ENCODE results near the gene PTPRG. TPM values are rescaled to one million over a fixed set of nuclear protein-coding genes. Genes with fewer than 3 reads are reported as not detected.

The PTPRG gene
- total and polyA plus RNA-seq, 4 donors = 3.6 to 35.6 (median 8.1) TPM

GRCh38 chr3:61890167-61890566 is 328.8 kb downstream of the PTPRG start:
- no peak overlapping the region for H3K27ac ChIP-seq (ENCODE audit: low read depth in 1 of 2, low read length in 2 of 2)
- no peak for DNase-seq (ENCODE audit: low spot score)
- 93% methylated on average over 3 of the region's 3 CpGs for WGBS

GRCh38 chr3:61890586-61890985 is 329.2 kb downstream of the PTPRG start:
- DNase-seq (ENCODE audit: low spot score) = no peak
- Histone ChIP-seq H3K9ac (ENCODE audit: low read depth in 1 of 2, low read length in 2 of 2) (no peak overlapping the region), H3K27me3 (ENCODE audit: control insufficient read depth in 4 of 4, insufficient read depth in 4 of 4, low read length in 3 of 4) (no peaks in the 10 kb centered on the region), H3K4me3 (ENCODE audit: low read depth in 1 of 3, low read length in 3 of 3) (no peak overlapping the region), H3K36me3 (ENCODE audit: control insufficient read depth in 4 of 4, insufficient read depth in 3 of 4, low read depth in 1 of 4, low read length in 3 of 4) (no peaks in the 10 kb centered on the region), H3K9me3 (ENCODE audit: control insufficient read depth in 4 of 4, low read length in 3 of 4) (no peaks in the 10 kb centered on the region), H3K27ac (ENCODE audit: low read depth in 1 of 2, low read length in 2 of 2) (no peak overlapping the region), H3K4me1 (ENCODE audit: control insufficient read depth in 4 of 4, insufficient read depth in 4 of 4, low read length in 3 of 4) (peaks cover 3 to 14% (median 9%) of the 10 kb centered on the region in 4 donors)
- WGBS = 96% methylated on average over 2 of the region's 2 CpGs
- TF ChIP-seq MAX (IDR thresholded peaks at IDR 0.05) = no peak

More at GRCh38 chr3:61890167-61890566, 328.8 kb downstream of the PTPRG start:
- no peaks in the 10 kb centered on the region for H3K36me3 ChIP-seq (ENCODE audit: control insufficient read depth in 4 of 4, insufficient read depth in 3 of 4, low read depth in 1 of 4, low read length in 3 of 4)
- H3K4me1 ChIP-seq (ENCODE audit: control insufficient read depth in 4 of 4, insufficient read depth in 4 of 4, low read length in 3 of 4) = peaks cover 2 to 13% (median 7%) of the 10 kb centered on the region in 4 donors
- no peak overlapping the region for H3K9ac ChIP-seq (ENCODE audit: low read depth in 1 of 2, low read length in 2 of 2)
- TF ChIP-seq GABPA (IDR thresholded peaks at IDR 0.05 in 1 of 2, conservative IDR thresholded peaks at IDR 0.05 in 1 of 2) = no peak
- TF ChIP-seq, protein P1, sequence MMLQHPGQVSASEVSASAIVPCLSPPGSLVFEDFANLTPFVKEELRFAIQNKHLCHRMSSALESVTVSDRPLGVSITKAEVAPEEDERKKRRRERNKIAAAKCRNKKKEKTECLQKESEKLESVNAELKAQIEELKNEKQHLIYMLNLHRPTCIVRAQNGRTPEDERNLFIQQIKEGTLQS (IDR thresholded peaks at IDR 0.05) = no peak
- no peak for TF ChIP-seq NR2F2 (IDR thresholded peaks at IDR 0.05)
- TF ChIP-seq EGR1 (IDR thresholded peaks at IDR 0.05; ENCODE audit: low read depth in 2 of 2) = no peak
- TF ChIP-seq, protein P2, sequence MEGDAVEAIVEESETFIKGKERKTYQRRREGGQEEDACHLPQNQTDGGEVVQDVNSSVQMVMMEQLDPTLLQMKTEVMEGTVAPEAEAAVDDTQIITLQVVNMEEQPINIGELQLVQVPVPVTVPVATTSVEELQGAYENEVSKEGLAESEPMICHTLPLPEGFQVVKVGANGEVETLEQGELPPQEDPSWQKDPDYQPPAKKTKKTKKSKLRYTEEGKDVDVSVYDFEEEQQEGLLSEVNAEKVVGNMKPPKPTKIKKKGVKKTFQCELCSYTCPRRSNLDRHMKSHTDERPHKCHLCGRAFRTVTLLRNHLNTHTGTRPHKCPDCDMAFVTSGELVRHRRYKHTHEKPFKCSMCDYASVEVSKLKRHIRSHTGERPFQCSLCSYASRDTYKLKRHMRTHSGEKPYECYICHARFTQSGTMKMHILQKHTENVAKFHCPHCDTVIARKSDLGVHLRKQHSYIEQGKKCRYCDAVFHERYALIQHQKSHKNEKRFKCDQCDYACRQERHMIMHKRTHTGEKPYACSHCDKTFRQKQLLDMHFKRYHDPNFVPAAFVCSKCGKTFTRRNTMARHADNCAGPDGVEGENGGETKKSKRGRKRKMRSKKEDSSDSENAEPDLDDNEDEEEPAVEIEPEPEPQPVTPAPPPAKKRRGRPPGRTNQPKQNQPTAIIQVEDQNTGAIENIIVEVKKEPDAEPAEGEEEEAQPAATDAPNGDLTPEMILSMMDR (IDR thresholded peaks at IDR 0.05; ENCODE audit: low read depth, low read length, missing input control) = no peak
- no peaks in the 10 kb centered on the region for H3K9me3 ChIP-seq (ENCODE audit: control insufficient read depth in 4 of 4, low read length in 3 of 4)
- no peak overlapping the region for H3K4me3 ChIP-seq (ENCODE audit: low read depth in 1 of 3, low read length in 3 of 3)
- no peaks in the 10 kb centered on the region for H3K27me3 ChIP-seq (ENCODE audit: control insufficient read depth in 4 of 4, insufficient read depth in 4 of 4, low read length in 3 of 4)

DNA sequence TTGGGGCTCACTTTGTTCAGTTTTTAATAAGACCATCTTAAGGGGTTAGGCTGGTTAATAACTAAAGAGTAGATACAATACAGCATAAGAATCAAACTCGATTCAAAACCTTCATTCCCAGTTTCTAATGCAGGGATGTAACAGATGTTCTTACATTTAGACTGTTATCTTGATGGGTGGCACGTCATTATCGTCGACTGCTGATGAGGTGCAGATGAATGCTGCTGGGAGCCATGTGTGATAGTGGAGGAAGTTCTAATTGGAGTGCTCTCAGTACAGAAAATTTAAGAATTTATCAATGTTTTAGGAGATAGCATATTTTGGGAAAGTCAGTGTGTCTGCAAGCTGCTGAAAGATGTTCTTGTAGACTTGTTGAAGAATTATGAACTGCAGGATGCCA is 331.5 kb downstream of the PTPRG start:
- H3K36me3 ChIP-seq (ENCODE audit: control insufficient read depth in 4 of 4, insufficient read depth in 3 of 4, low read depth in 1 of 4, low read length in 3 of 4) = no peaks in the 10 kb centered on the region
- no peak for TF ChIP-seq REST (IDR thresholded peaks at IDR 0.05)
- TF ChIP-seq, protein P1 (IDR thresholded peaks at IDR 0.05) = no peak
- TF ChIP-seq, protein P3, sequence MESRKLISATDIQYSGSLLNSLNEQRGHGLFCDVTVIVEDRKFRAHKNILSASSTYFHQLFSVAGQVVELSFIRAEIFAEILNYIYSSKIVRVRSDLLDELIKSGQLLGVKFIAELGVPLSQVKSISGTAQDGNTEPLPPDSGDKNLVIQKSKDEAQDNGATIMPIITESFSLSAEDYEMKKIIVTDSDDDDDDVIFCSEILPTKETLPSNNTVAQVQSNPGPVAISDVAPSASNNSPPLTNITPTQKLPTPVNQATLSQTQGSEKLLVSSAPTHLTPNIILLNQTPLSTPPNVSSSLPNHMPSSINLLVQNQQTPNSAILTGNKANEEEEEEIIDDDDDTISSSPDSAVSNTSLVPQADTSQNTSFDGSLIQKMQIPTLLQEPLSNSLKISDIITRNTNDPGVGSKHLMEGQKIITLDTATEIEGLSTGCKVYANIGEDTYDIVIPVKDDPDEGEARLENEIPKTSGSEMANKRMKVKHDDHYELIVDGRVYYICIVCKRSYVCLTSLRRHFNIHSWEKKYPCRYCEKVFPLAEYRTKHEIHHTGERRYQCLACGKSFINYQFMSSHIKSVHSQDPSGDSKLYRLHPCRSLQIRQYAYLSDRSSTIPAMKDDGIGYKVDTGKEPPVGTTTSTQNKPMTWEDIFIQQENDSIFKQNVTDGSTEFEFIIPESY (IDR thresholded peaks at IDR 0.05) = no peak
- TF ChIP-seq FOXA2 (IDR thresholded peaks at IDR 0.05) = no peak
- TF ChIP-seq JUND (IDR thresholded peaks at IDR 0.05) = no peak
- no peak for TF ChIP-seq FOXA1 (IDR thresholded peaks at IDR 0.05)
- no peak overlapping the region for H3K4me3 ChIP-seq (ENCODE audit: low read depth in 1 of 3, low read length in 3 of 3)
- H3K27ac ChIP-seq (ENCODE audit: low read depth in 1 of 2, low read length in 2 of 2) = no peak overlapping the region
- WGBS = 88% methylated on average over 4 of the region's 4 CpGs
- DNase-seq (ENCODE audit: low spot score) = no peak
- no peak overlapping the region for H3K9ac ChIP-seq (ENCODE audit: low read depth in 1 of 2, low read length in 2 of 2)
- H3K27me3 ChIP-seq (ENCODE audit: control insufficient read depth in 4 of 4, insufficient read depth in 4 of 4, low read length in 3 of 4) = no peaks in the 10 kb centered on the region
- H3K9me3 ChIP-seq (ENCODE audit: control insufficient read depth in 4 of 4, low read length in 3 of 4) = no peaks in the 10 kb centered on the region
- peaks cover 3 to 22% (median 17%) of the 10 kb centered on the region in 4 donors for H3K4me1 ChIP-seq (ENCODE audit: control insufficient read depth in 4 of 4, insufficient read depth in 4 of 4, low read length in 3 of 4)

All from liver (tissue), 9 donors.